Raji (cell line): ENCODE data around the gene DEGS2.

Experiments
- POLR2A ChIP-seq: IDR thresholded peaks from 2 replicates; pipeline ENCODE4 v1.6.1; 2011; ENCODE audit warnings: low read depth, low read length, control low read depth; ENCODE audit not compliant: insufficient read depth

Gene DEGS2

DNA sequence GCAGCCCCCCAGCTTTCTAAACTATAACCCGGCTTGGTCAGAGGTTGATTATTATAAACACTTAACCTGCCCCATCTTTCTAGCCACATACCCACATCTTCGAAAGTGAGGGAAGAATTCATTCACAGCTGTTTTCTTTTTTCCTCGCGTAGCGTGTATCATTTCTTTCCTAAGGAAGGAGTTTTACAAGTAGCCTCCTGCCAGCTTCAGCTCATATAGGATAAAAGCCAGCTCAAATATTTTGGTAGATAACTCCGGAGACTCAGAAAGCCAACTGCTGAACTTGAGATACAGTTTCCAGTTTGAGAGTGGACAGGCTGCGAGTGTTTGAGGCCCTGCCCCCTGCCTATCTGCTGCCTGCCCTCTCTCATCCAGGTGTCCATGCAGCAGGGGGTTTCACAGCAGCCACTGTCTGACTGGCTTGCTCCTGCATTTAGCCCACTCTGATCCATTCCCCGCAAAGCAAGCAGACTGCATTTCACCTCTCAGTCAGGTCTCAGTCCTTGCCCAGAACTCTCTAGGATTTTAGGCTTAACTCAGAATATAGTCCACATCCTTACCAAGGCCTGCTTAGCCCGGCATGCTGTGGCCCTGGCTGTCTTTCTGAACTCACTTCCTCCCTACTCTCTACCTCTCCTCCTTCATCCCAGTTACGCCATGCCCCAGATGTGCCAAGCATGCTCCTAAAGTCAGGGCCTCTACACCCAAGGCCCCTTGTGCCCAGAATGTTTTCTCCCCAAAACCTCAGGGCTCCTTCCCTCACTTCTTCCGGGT lies 47.3 kb downstream of the DEGS2 start:
- no peak for TF ChIP-seq POLR2A

GRCh38 chr14:100110816-100111215 lies 48.6 kb downstream of the DEGS2 start:
- TF ChIP-seq POLR2A = no peak

DNA sequence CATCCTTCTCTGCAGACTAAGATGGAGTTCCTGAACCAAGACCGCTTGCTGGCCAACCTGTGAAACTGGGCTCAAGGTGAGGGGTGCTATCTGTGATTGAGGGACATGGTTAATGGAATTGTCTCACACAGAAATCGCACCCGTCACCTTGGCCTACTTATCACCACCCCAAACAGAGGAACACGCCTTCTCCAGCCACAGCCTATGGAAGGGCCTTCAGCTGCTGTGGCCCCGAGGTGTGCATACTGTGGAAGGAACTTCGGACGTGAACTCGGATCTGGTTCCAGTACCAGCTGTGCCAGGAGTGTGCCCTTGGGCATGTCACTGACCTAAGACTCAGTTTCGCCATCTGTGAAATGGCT lies 49.9 kb downstream of the DEGS2 start:
- TF ChIP-seq POLR2A = no peak

GRCh38 chr14:100108840-100109593 lies 50.4 kb downstream of the DEGS2 start:
- TF ChIP-seq POLR2A = no peak

- TF ChIP-seq POLR2A = no peak
These were observed 51.2 kb downstream of the DEGS2 start for GRCh38 chr14:100108042-100108825.

DNA sequence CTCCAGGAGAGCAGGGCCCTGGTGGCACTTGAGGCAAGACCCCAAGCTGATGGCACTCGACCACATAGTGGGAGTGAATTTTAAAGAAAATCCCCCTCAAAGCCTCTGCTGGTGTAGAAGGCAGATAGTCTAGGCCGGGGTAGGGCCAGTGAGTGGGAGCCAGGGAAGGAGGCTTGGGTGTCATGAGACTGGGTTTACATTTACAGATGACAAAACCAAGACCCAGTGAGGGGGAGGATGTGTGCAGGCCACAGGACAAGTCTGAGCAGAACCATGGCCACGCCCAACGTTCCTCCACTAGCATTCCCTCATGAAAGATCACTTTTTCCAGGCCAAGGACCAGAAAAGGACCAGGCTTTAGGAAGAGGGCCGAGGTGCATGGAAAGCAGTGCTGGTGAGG lies 52.2 kb downstream of the DEGS2 start:
- TF ChIP-seq POLR2A = no peak

- no peak for TF ChIP-seq POLR2A
These were observed 53.0 kb downstream of the DEGS2 start for GRCh38 chr14:100106250-100107112.

DNA sequence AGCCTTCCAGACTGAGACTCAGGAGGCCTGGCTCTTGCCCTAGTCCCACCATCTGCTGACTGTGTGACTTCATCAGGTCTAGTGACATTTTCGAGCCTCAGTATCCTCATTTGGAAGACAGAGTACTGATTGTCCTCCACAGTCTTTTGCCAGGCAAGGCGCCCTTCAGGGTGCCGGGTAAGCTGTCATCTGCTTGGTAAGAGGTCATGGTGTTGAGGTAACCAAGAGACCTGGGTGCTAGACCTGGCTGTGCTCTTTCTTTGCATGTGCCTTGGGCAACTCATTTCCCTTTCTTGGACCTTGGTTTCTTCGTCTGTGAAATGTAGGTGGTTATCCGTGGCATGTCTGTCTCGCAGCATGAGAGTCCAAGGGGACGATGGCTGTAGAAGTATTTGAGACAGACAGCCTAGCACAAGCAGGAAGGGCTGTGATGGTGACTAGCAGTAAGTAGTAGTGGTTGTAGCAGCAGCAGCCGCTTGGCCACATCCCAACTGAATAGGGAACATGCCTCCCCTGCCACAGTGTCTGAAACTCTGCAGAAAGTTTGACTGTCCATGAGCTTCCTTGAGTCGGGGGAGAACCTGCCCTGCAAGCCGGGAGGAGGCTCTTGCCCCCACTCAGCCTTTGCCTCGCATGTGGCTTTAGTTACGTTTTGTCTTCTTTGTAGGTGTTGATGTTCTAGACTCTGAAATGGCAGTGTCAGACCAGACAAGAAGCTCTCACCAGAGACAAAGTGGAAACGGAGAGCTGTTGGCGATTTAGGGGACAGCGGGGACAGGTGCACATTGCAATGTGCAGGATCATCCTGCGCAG lies 53.9 kb downstream of the DEGS2 start:
- TF ChIP-seq POLR2A = no peak

DNA sequence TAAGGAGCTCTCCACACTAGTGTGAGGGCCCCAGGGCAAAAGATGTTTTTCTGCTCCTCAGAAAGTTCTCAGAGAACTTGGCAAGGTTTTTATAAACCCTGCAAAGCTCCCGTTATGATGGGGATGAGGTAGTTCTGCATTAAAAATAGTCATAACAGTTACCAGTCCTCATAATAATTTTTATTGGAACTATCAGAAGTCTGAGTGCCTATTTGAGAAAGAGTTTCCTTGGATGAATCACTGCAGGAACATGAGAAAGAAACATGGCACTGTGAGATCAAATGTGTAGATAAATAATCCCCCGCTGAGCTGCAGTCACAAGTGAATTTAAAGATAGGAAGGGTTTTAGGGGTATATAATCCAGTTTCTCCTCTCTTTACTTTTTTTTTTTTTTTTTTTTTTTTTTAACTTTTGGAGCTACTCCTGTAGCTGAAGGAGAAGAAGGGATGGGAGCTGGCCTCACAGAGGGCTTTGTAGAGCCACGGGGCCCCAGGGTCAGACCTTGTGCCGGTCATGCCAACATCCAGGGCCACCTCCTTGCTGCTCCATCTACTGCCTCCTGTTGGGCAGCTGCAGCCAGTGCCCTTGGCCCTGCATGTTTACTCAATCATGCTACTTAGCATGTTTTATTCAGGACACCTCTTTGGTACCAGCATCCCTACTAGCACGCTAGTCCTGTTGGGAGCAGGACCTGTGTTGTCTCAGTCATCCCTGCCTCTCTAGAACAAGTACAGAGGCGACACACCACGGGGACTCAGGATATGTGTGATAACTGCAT lies 54.7 kb downstream of the DEGS2 start:
- no peak for TF ChIP-seq POLR2A

DNA sequence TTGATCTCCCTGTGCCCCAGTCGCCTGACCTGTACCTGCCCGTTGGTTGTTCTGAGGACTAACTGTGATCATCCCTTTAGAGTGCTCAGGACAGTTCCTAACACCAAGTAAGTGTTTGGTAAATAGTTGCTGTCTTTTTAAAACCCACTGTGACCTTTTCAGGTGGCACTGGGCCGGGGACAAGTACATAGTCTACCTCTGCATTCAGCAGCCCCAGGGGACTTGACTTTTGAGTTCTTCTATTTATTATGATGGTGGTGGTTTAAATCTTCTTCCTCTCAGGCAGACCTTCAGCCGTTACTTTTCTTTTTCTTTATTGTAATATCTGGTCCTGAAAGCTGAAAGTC lies 55.5 kb downstream of the DEGS2 start:
- no peak for TF ChIP-seq POLR2A

DNA sequence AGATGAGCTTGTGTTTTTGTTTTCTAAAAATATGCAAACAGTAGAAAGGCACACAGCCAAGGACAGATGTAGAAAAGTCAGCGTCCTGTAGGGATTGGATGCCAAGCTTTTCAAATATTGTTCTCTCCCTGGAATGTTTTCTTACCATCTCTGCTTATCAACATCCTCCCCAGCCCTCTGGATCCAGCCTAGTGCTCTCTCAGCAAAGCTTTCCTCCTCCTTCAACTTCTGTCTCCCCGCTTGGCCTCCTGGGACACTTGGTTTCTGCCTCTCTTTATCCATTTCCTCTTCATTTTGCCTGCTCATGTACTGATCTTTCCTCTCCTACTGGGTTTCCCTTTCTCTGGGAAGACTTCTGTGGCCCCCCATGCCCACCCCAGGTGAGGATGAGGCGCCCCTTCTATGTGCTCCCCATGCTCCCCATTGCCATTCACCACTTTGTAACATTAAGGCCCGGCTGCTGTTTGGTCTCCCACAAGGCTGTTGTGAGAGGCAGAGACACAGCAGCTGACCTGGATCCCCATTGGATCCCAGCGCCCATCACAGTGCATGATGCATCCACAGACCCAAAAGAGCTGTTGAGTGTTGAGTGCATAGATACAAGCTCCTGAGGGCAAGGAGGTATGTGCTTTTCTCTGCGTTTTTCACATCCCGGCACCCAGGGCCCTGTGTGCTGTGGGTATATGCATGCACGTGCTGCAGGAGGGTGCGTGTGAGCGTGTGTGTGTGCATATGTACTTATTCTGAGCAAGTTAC lies 56.0 kb downstream of the DEGS2 start:
- no peak for TF ChIP-seq POLR2A

DNA sequence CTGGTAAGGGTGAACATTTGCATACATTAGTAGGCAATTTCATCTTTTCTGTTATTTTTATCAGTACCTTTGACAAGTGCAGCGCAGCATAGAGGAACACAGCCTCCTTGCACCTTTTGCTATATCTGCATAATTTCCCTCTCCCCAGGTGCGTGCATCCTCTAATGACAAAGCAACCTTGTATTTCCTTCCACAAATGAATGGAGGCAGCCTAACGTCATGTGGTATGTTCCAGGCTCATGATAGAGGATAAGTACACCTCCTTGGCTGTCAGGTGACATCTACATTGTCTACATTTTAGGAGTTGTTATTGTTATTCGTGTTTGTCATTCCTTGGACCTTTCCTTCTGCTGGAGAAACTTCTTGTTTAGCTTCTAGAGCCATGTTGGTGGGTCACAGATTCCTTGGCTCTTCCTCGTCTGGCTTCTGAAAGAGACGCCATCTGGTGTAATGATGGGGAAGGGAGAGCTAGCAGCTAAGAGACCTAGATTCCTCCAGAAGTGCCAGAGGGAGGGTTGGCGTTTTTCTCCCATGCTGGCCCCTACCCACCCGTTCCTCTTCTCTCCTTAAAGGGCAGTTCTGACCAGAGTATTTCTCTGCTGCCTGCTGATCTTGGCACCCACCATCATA lies 57.2 kb downstream of the DEGS2 start:
- no peak for TF ChIP-seq POLR2A

DNA sequence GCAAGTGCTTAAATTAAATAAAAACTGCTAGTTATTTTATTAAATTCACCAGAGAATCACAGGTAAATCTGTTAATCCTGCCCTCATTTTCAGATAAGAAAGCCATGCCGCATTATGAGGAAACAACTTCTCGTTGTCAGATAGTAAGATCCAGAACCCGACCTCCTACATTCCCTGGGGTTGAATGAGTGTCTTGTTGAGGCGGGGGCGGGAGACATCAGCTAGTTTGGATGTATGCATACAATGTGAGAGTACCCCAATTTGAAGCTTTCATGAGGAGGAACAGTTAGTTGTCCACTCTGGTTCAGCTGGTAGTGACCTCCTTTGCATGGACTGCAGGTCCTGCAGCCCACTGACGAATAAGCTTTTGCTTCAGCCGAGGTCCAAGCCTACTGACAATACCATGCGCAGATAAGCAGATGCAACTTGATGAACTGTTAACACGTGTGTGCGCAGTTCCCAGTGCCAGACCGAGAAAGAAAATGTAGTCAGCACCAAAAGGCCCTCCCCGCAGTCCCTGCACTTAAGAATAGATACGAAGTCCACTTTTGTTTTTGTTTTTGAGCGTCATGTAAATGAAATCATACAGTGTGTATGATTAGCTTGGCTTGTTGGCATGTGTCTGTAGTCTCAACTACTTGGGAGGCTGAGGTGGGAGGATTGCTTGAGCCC lies 59.3 kb downstream of the DEGS2 start:
- no peak for TF ChIP-seq POLR2A
